K562 (cell line): Measurements from ENCODE around the gene SLC6A7. TPM values are rescaled to one million over a fixed set of nuclear protein-coding genes. Genes with fewer than 3 reads are reported as not detected.

Source experiments
- ATAC-seq: fragments of 200-7000 bp; cut with Tn5 transposase; 3 replicates; pipeline ENCODE4 v1.9.1; 2020; ENCODE audit warnings: moderate library complexity
- BruUV-seq: library from RNA; stranded (reverse); fragments of 400-500 nt; replicated peaks from 2 replicates; lab custom pipeline; 2021; lab: Mats Ljungman, UMichigan
- CTCF ChIA-PET: fragments of 300-600 bp; formaldehyde crosslinking; extraction: SDS; loops from one replicate; lab custom pipeline; 2021; ENCODE audit warnings: low intra/inter-chr PET ratio; lab: Yijun Ruan, JAX
- POLR2A ChIA-PET: fragments of 300-600, 350-650 bp; sonication (Branson Sonifier 250); formaldehyde crosslinking; extraction: SDS; loops from one replicate; lab custom pipeline; 2021; ENCODE audit warnings: antibody characterized with exemption, inconsistent platforms; lab: Yijun Ruan, JAX
- DNase-seq, 4 experiments: peaks; one replicate each; pipeline versions ENCODE4 v3.0.0 to v3.0.0-alpha.2; 2011 to 2018; ENCODE audit warnings: low spot score in 3 of 4, mixed read lengths in 3 of 4; ENCODE audit errors: extremely low read depth in 1 of 4
- FAIRE-seq: peaks from 2 replicates; lab custom pipeline; 2011; peaks lifted over from hg19 to GRCh38; lab: Jason Lieb, UNC
- H2AFZ ChIP-seq: 2 replicates; pipeline ENCODE4 v1.6.0; 2011; ENCODE audit warnings: low read depth, low read length, control low read depth, inconsistent platforms
- H3K27ac ChIP-seq: fragments of 200-600 bp; 3 replicates; pipeline ENCODE4 v1.8.0; 2011; ENCODE audit warnings: low read depth, mild to moderate bottlenecking, control low read depth, inconsistent platforms, low read length, moderate library complexity, mixed read lengths; ENCODE audit errors: extremely low read depth
- H3K27me3 ChIP-seq, 2 experiments: fragments of 300-600 bp in 1 of 2; 2 replicates in 1 of 2; 3 replicates in 1 of 2; pipeline versions ENCODE4 v1.6.0 to v1.8.0; 2011; ENCODE audit warnings: inconsistent platforms in 2 of 2, low read length in 2 of 2, mild to moderate bottlenecking in 1 of 2, mixed read lengths in 1 of 2, moderate library complexity in 1 of 2; ENCODE audit not compliant: control insufficient read depth in 2 of 2, insufficient read depth in 2 of 2
- H3K36me3 ChIP-seq: fragments of 300-600 bp; 3 replicates; pipeline ENCODE4 v1.8.0; 2011; ENCODE audit warnings: mild to moderate bottlenecking, low read length, inconsistent platforms; ENCODE audit not compliant: control insufficient read depth, insufficient read depth
- H3K4me1 ChIP-seq, 2 experiments: fragments of 200-600 bp in 1 of 2; replicated peaks in 1 of 2; 2 replicates in 1 of 2; 3 replicates in 1 of 2; pipeline versions ENCODE4 v1.5.1 to v1.8.0; 2011; ENCODE audit warnings: inconsistent platforms in 2 of 2, low read length in 2 of 2, mild to moderate bottlenecking in 1 of 2, mixed read lengths in 1 of 2, moderate library complexity in 1 of 2; ENCODE audit not compliant: control insufficient read depth in 2 of 2, insufficient read depth in 2 of 2
- H3K4me2 ChIP-seq: 2 replicates; pipeline ENCODE4 v1.6.1; 2011; ENCODE audit warnings: low read length, control low read depth, inconsistent platforms, mixed read lengths; ENCODE audit not compliant: insufficient read depth
- H3K4me3 ChIP-seq: fragments of 200-600 bp; sonication (generic), shearing (Covaris generic); 2 replicates; pipeline ENCODE4 v1.5.1; 2016; ENCODE audit warnings: control low read depth, inconsistent platforms
- H3K79me2 ChIP-seq: fragments of 200-600 bp; 3 replicates; pipeline ENCODE4 v1.8.0; 2011; ENCODE audit warnings: low read length, inconsistent platforms; ENCODE audit not compliant: control insufficient read depth, insufficient read depth
- H3K9ac ChIP-seq, 2 experiments: 2 replicates each; pipeline versions ENCODE4 v1.6.0 to v1.6.1; 2011; ENCODE audit warnings: low read depth in 2 of 2, low read length in 2 of 2, control low read depth in 1 of 2, inconsistent platforms in 1 of 2, mild to moderate bottlenecking in 1 of 2, mixed read lengths in 1 of 2; ENCODE audit not compliant: insufficient read depth in 1 of 2
- H3K9me1 ChIP-seq: one replicate; pipeline ENCODE4 v1.6.0; 2011; ENCODE audit warnings: inconsistent platforms, mild to moderate bottlenecking, low read length, moderate library complexity; ENCODE audit not compliant: control insufficient read depth, insufficient read depth
- H3K9me3 ChIP-seq: replicated peaks from 2 replicates; pipeline ENCODE4 v1.5.1; 2011; ENCODE audit warnings: low read depth, low read length, inconsistent platforms; ENCODE audit not compliant: control insufficient read depth, insufficient read depth
- H4K20me1 ChIP-seq: replicated peaks from 2 replicates; pipeline ENCODE4 v1.6.1; 2011; ENCODE audit warnings: low read length, inconsistent platforms, mixed read lengths; ENCODE audit not compliant: control insufficient read depth, insufficient read depth
- CEBPG ChIP-seq, 3 experiments: fragments of 200-800 bp in 1 of 3; sonication (Bioruptor generic) in 1 of 3; sonication (generic) in 1 of 3; formaldehyde crosslinking in 1 of 3; IDR thresholded peaks in 2 of 3; conservative IDR thresholded peaks in 1 of 3; 2 replicates each; pipeline versions ENCODE4 v1.6.1 to v1.8.0; 2016 to 2022; ENCODE audit warnings: missing compliant biosample characterization in 2 of 3, missing genetic modification characterization in 2 of 3, mild to moderate bottlenecking in 1 of 3, missing genetic modification reagents in 1 of 3
- DDX20 ChIP-seq: fragments of 450-650 bp; IDR thresholded peaks from 2 replicates; pipeline ENCODE4 v1.6.1; 2016; ENCODE audit warnings: missing genetic modification characterization, low read depth, mild to moderate bottlenecking, missing compliant biosample characterization, moderate library complexity
- FOXJ3 ChIP-seq: sonication (generic); formaldehyde crosslinking; IDR thresholded peaks from 2 replicates; pipeline ENCODE4 v1.4.0; 2020; ENCODE audit warnings: mild to moderate bottlenecking, missing genetic modification reagents
- HDAC3 ChIP-seq: fragments of 450-650 bp; IDR thresholded peaks from 2 replicates; pipeline ENCODE4 v1.6.1; 2018; ENCODE audit warnings: borderline replicate concordance, mild to moderate bottlenecking, moderate library complexity; ENCODE audit not compliant: partially characterized antibody
- HMGN3 ChIP-seq: IDR thresholded peaks from 2 replicates; pipeline ENCODE4 v1.6.1; 2011; ENCODE audit warnings: borderline replicate concordance, low read depth, mild to moderate bottlenecking, mixed read lengths, low read length; ENCODE audit not compliant: insufficient read length; ENCODE audit errors: extremely low read depth
- JUNB ChIP-seq: fragments of 450-650 bp; formaldehyde crosslinking; conservative IDR thresholded peaks from 2 replicates; pipeline ENCODE4 v1.4.0; 2020; ENCODE audit warnings: mild to moderate bottlenecking
- MECOM ChIP-seq: fragments of 250-450 bp; sonication (Bioruptor Pico); IDR thresholded peaks from 2 replicates; pipeline ENCODE4 v1.8.0; 2022; ENCODE audit warnings: inconsistent platforms
- NFYB ChIP-seq: IDR thresholded peaks from 2 replicates; pipeline ENCODE4 v1.6.1; 2011; ENCODE audit warnings: mild to moderate bottlenecking, moderate library complexity; ENCODE audit not compliant: insufficient read length; ENCODE audit errors: extremely low read depth
- PHF21A ChIP-seq: fragments of 450-650 bp; IDR thresholded peaks from 2 replicates; pipeline ENCODE4 v1.6.1; 2017; ENCODE audit warnings: low read depth, borderline replicate concordance
- RAD21 ChIP-seq, 2 experiments: fragments of 250-450 bp in 1 of 2; fragments of 450-650 bp in 1 of 2; sonication (Bioruptor Pico) in 1 of 2; formaldehyde crosslinking in 1 of 2; IDR thresholded peaks in 1 of 2; conservative IDR thresholded peaks in 1 of 2; 2 replicates each; pipeline versions ENCODE4 v1.4.0 to v1.8.0; 2020 to 2022; ENCODE audit warnings: mild to moderate bottlenecking in 2 of 2, moderate library complexity in 1 of 2
- SMAD3 ChIP-seq: fragments of 450-650 bp; formaldehyde crosslinking; conservative IDR thresholded peaks from 2 replicates; pipeline ENCODE4 v1.4.0; 2020; ENCODE audit warnings: mild to moderate bottlenecking
- SNIP1 ChIP-seq: fragments of 450-650 bp; IDR thresholded peaks from 2 replicates; pipeline ENCODE4 v1.7.1; 2017; ENCODE audit warnings: low read depth, mild to moderate bottlenecking
- TRIM24 ChIP-seq, 2 experiments: fragments of 450-650 bp; IDR thresholded peaks; 2 replicates each; pipeline ENCODE4 v1.6.1; 2016
- ZNF140 ChIP-seq: fragments of 250-450 bp; sonication (Bioruptor Pico); IDR thresholded peaks from 2 replicates; pipeline ENCODE4 v1.8.0; 2021; ENCODE audit warnings: moderate library complexity, mild to moderate bottlenecking, inconsistent platforms
- ZNF324 ChIP-seq: fragments of 250-450 bp; sonication (Bioruptor Pico); IDR thresholded peaks from 2 replicates; pipeline ENCODE4 v1.4.0; 2020; ENCODE audit warnings: mild to moderate bottlenecking
- ZNF644 ChIP-seq: fragments of 200-800 bp; sonication (Bioruptor generic); IDR thresholded peaks from 2 replicates; pipeline ENCODE4 v1.6.1; 2016; ENCODE audit warnings: low read depth, missing genetic modification characterization, missing compliant biosample characterization
- ZNF75A ChIP-seq: fragments of 450-650 bp; formaldehyde crosslinking; IDR thresholded peaks from 2 replicates; pipeline ENCODE4 v1.4.0; 2020; ENCODE audit warnings: mild to moderate bottlenecking
- WGBS: fragments of 100-300 bp; shearing (Covaris generic); methylation state at CpG from one replicate; pipeline ENCODE4 v1.1.6; 2016; ENCODE audit warnings: low coverage, mixed read lengths; ENCODE audit not compliant: insufficient coverage; ENCODE audit errors: missing lambda C conversion rate; 5-methylcytosine and 5-hydroxymethylcytosine counted together
- in situ Hi-C: fragments of 300-500 bp; cut with MboI; formaldehyde crosslinking; loops from 4 replicates; pipeline ENCODE4 v1.15.0; 2018; ENCODE audit warnings: inconsistent platforms, mixed read lengths
- intact Hi-C: fragments of 100-400 bp; cut with micrococcal nuclease; formaldehyde crosslinking; loops from 2 replicates; pipeline ENCODE4 v1.14.2; 2022
- polyA plus RNA-seq, 8 experiments: library from polyadenylated mRNA; depleted of rRNA in 4 of 8; stranded (reverse) in 5 of 8; unstranded in 3 of 8; fragments of >200 nt; fragmentation: Nextera tagmentation in 2 of 8; fragmentation: Illumina TruSeq in 1 of 8; extraction: Ambion mirVana in 2 of 8; extraction: Trizol in 1 of 8; gene quantifications; 2 replicates each; pipeline versions ENCODE4 v1.2.1 to v1.2.3, GENCODE V29; 2011 to 2014; ENCODE audit warnings: inconsistent platforms in 1 of 8, missing spikeins in 1 of 8
- total RNA-seq, 7 experiments: library from RNA; depleted of rRNA in 6 of 7; stranded (reverse); fragments of >200 nt in 6 of 7; fragmentation: Illumina TruSeq in 2 of 7; extraction: Trizol in 2 of 7; gene quantifications; 2 replicates each; pipeline versions ENCODE4 v1.2.1 to v1.2.3, GENCODE V29; 2011 to 2021; ENCODE audit warnings: low replicate concordance in 1 of 7
- TF ChIP-seq, protein P1 (sequence below): fragments of 250-450 bp; sonication (Bioruptor Pico); IDR thresholded peaks from 2 replicates; pipeline ENCODE4 v1.5.0; 2020; ENCODE audit warnings: mild to moderate bottlenecking, borderline replicate concordance
- TF ChIP-seq, protein P2 (sequence below): fragments of 450-650 bp; formaldehyde crosslinking; IDR thresholded peaks from 2 replicates; pipeline ENCODE4 v1.4.0; 2020; ENCODE audit warnings: mild to moderate bottlenecking, moderate library complexity

SLC6A7 gene
- total and polyA plus RNA-seq, 9 of the 15 experiments (the other 6 are each of a cell fraction or from before 2014, with no cell fraction given) = not detected

- FAIRE-seq (no peak), ATAC-seq (no peak), DNase-seq (no peak)
- Histone ChIP-seq H3K27ac (no peak overlapping the region), H3K9ac (peak overlapping the region in 1 of 2 experiments; percentile 77; a peak in 2 of 4 replicates), H3K4me2 (peak overlapping the region; percentile 36; the same call in 1 of the 2 replicates), H3K27me3 (peaks cover 13 to 37% of the 10 kb centered on the region in 2 experiments; a peak in 4 of 5 replicates), H2AFZ (peak overlapping the region; percentile 76), H3K4me3 (no peak overlapping the region), H3K4me1 (peaks cover 22 to 23% of the 10 kb centered on the region in 2 experiments), H3K79me2 (no peaks in the 10 kb centered on the region), H3K9me3 (no peaks in the 10 kb centered on the region), H3K9me1 (no peaks in the 10 kb centered on the region), H3K36me3 (no peaks in the 10 kb centered on the region), H4K20me1 (no peaks in the 10 kb centered on the region)
- POLR2A ChIA-PET = interaction anchor here (1.2 kb wide), 4 partner anchors 8 to 67 kb away, joined by 3 to 5 read pairs (median 4); no protein-coding TSS in a partner anchor
- in situ Hi-C loops (no loop called here), intact Hi-C loops (no loop called here)
- no TSS peak for BruUV-seq
- WGBS = 30% methylated on average over 3 of the region's 3 CpGs
- CTCF ChIA-PET = no interaction called here
- TF ChIP-seq SNIP1 = no peak
- no peak for TF ChIP-seq ZNF140
- TF ChIP-seq CEBPG (CRISPR knock-in tag; IDR thresholded peaks at IDR 0.05) = no peak
- no peak for TF ChIP-seq CEBPG (tag; conservative IDR thresholded peaks at IDR 0.05 in 1 of 2, IDR thresholded peaks at IDR 0.05 in 1 of 2)
- TF ChIP-seq PHF21A = no peak
- TF ChIP-seq ZNF75A (CRISPR knock-in tag) = no peak
- TF ChIP-seq HDAC3 = no peak
- no peak for TF ChIP-seq TRIM24 (IDR thresholded peaks at IDR 0.05)
- 0 out of 2 replicates have a peak, but pooled peaks have one; percentile 40 for TF ChIP-seq ZNF644 (tag)
- no peak for TF ChIP-seq MECOM
- TF ChIP-seq, protein P1, sequence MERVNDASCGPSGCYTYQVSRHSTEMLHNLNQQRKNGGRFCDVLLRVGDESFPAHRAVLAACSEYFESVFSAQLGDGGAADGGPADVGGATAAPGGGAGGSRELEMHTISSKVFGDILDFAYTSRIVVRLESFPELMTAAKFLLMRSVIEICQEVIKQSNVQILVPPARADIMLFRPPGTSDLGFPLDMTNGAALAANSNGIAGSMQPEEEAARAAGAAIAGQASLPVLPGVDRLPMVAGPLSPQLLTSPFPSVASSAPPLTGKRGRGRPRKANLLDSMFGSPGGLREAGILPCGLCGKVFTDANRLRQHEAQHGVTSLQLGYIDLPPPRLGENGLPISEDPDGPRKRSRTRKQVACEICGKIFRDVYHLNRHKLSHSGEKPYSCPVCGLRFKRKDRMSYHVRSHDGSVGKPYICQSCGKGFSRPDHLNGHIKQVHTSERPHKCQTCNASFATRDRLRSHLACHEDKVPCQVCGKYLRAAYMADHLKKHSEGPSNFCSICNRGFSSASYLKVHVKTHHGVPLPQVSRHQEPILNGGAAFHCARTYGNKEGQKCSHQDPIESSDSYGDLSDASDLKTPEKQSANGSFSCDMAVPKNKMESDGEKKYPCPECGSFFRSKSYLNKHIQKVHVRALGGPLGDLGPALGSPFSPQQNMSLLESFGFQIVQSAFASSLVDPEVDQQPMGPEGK = no peak
- no peak for TF ChIP-seq SMAD3
- TF ChIP-seq NFYB = no peak
- TF ChIP-seq ZNF324 (CRISPR knock-in tag) = no peak
- TF ChIP-seq FOXJ3 (CRISPR knock-in tag) = no peak
- TF ChIP-seq DDX20 = no peak
- no peak for TF ChIP-seq HMGN3
- no peak for TF ChIP-seq RAD21 (CRISPR knock-in tag; conservative IDR thresholded peaks at IDR 0.05 in 1 of 2, IDR thresholded peaks at IDR 0.05 in 1 of 2)
- TF ChIP-seq JUNB (CRISPR knock-in tag) = no peak
- TF ChIP-seq, protein P2, sequence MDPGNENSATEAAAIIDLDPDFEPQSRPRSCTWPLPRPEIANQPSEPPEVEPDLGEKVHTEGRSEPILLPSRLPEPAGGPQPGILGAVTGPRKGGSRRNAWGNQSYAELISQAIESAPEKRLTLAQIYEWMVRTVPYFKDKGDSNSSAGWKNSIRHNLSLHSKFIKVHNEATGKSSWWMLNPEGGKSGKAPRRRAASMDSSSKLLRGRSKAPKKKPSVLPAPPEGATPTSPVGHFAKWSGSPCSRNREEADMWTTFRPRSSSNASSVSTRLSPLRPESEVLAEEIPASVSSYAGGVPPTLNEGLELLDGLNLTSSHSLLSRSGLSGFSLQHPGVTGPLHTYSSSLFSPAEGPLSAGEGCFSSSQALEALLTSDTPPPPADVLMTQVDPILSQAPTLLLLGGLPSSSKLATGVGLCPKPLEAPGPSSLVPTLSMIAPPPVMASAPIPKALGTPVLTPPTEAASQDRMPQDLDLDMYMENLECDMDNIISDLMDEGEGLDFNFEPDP = no peak
Observed at GRCh38 chr5:150245808-150246207, 55.9 kb downstream of the SLC6A7 start.
